HEK293 (cell line): ENCODE results near the gene DGKH.

Experiments used
- CTCF ChIA-PET: fragments of 350-600 bp; formaldehyde crosslinking; extraction: SDS; loops from one replicate; lab custom pipeline; 2021; ENCODE audit warnings: antibody characterized with exemption; lab: Yijun Ruan, JAX
- POLR2A ChIA-PET: fragments of 300-600 bp; formaldehyde crosslinking; extraction: SDS; loops from one replicate; lab custom pipeline; 2020; ENCODE audit warnings: antibody characterized with exemption, inconsistent platforms; lab: Yijun Ruan, JAX
- H3K27ac ChIP-seq: fragments of 200-500 bp; sonication (Bioruptor generic); 2 replicates; pipeline ENCODE4 v1.5.1; 2014; ENCODE audit warnings: low read depth, low read length, control low read depth, inconsistent platforms; ENCODE audit errors: extremely low read depth
- H3K36me3 ChIP-seq, 2 experiments: fragments of 200-500 bp in 1 of 2; sonication (Bioruptor generic) in 1 of 2; 1 replicate in 1 of 2; 2 replicates in 1 of 2; pipeline ENCODE4 v1.5.1; 2014 to 2017; ENCODE audit warnings: inconsistent platforms in 2 of 2, low read length in 2 of 2; ENCODE audit not compliant: control insufficient read depth in 2 of 2, insufficient read depth in 1 of 2
- H3K4me1 ChIP-seq: fragments of 200-500 bp; sonication (Bioruptor generic); 2 replicates; pipeline ENCODE4 v1.5.1; 2014; ENCODE audit warnings: mild to moderate bottlenecking, low read length, inconsistent platforms; ENCODE audit not compliant: control insufficient read depth, insufficient read depth
- H3K4me3 ChIP-seq: 2 replicates; pipeline ENCODE4 v1.5.1; 2011; ENCODE audit warnings: low read depth, mild to moderate bottlenecking, control low read depth, low read length, moderate library complexity
- H3K9me3 ChIP-seq: fragments of 200-500 bp; sonication (Bioruptor generic); 2 replicates; pipeline ENCODE4 v1.5.1; 2014; ENCODE audit warnings: low read depth, low read length, inconsistent platforms; ENCODE audit not compliant: control insufficient read depth, insufficient read depth
- GLI2 ChIP-seq: fragments of 450-650 bp; formaldehyde crosslinking; IDR thresholded peaks from 2 replicates; pipeline ENCODE4; 2017; ENCODE audit warnings: missing biosample characterization, missing genetic modification characterization, low read depth, borderline replicate concordance
- PRDM1 ChIP-seq: fragments of 450-650 bp; formaldehyde crosslinking; IDR thresholded peaks from 2 replicates; pipeline ENCODE4; 2016; ENCODE audit warnings: missing biosample characterization, missing genetic modification characterization
- SETDB1 ChIP-seq: IDR thresholded peaks from one replicate; pipeline ENCODE4 v1.6.1; 2017; ENCODE audit warnings: mild to moderate bottlenecking, low read length, moderate library complexity, mixed read lengths; ENCODE audit not compliant: insufficient read length
- SP7 ChIP-seq: fragments of 450-650 bp; formaldehyde crosslinking; IDR thresholded peaks from 2 replicates; pipeline ENCODE4 v1.5.1; 2016; ENCODE audit warnings: missing biosample characterization, missing genetic modification characterization
- WT1 ChIP-seq: fragments of 450-650 bp; formaldehyde crosslinking; IDR thresholded peaks from 2 replicates; pipeline ENCODE4 v1.5.1; 2016; ENCODE audit warnings: missing biosample characterization, missing genetic modification characterization
- ZFP3 ChIP-seq: fragments of 450-650 bp; formaldehyde crosslinking; IDR thresholded peaks from 2 replicates; pipeline ENCODE4 v1.5.1; 2016; ENCODE audit warnings: low read depth, missing biosample characterization, missing genetic modification characterization
- ZFP41 ChIP-seq: fragments of 450-650 bp; formaldehyde crosslinking; IDR thresholded peaks from 2 replicates; pipeline ENCODE4 v1.5.1; 2016; ENCODE audit warnings: missing biosample characterization, missing genetic modification characterization, borderline replicate concordance
- ZNF184 ChIP-seq: fragments of 450-650 bp; IDR thresholded peaks from 2 replicates; pipeline ENCODE4 v1.5.1; 2018; ENCODE audit warnings: missing biosample characterization, mild to moderate bottlenecking, missing genetic modification characterization
- ZNF211 ChIP-seq: fragments of 450-650 bp; formaldehyde crosslinking; IDR thresholded peaks from 2 replicates; pipeline ENCODE4 v1.5.1; 2016; ENCODE audit warnings: low read depth, missing biosample characterization, missing genetic modification characterization
- ZNF221 ChIP-seq: fragments of 450-650 bp; formaldehyde crosslinking; IDR thresholded peaks from 2 replicates; pipeline ENCODE4 v1.5.1; 2017; ENCODE audit warnings: missing biosample characterization, missing genetic modification characterization, borderline replicate concordance
- ZNF544 ChIP-seq: fragments of 450-650 bp; formaldehyde crosslinking; IDR thresholded peaks from 2 replicates; pipeline ENCODE4 v1.5.0; 2017; ENCODE audit warnings: missing biosample characterization, missing genetic modification characterization
- ZNF561 ChIP-seq: fragments of 450-650 bp; IDR thresholded peaks from 2 replicates; pipeline ENCODE4 v1.5.1; 2018; ENCODE audit warnings: missing biosample characterization, missing genetic modification characterization, borderline replicate concordance
- ZNF600 ChIP-seq: fragments of 450-650 bp; formaldehyde crosslinking; IDR thresholded peaks from 2 replicates; pipeline ENCODE4 v1.5.1; 2016; ENCODE audit warnings: missing biosample characterization, missing genetic modification characterization
- ZNF677 ChIP-seq: fragments of 450-650 bp; IDR thresholded peaks from 2 replicates; pipeline ENCODE4 v1.5.0; 2018; ENCODE audit warnings: missing biosample characterization, mild to moderate bottlenecking, missing genetic modification characterization, moderate library complexity
- ZNF777 ChIP-seq: fragments of 450-650 bp; formaldehyde crosslinking; IDR thresholded peaks from 2 replicates; pipeline ENCODE4 v1.5.1; 2017; ENCODE audit warnings: missing biosample characterization, missing genetic modification characterization, borderline replicate concordance
- ZNF837 ChIP-seq: fragments of 450-650 bp; formaldehyde crosslinking; IDR thresholded peaks from 2 replicates; pipeline ENCODE4 v1.5.1; 2016; ENCODE audit warnings: missing biosample characterization, missing genetic modification characterization
- ZSCAN30 ChIP-seq: fragments of 450-650 bp; IDR thresholded peaks from 2 replicates; pipeline ENCODE4 v1.5.1; 2018; ENCODE audit warnings: missing biosample characterization, mild to moderate bottlenecking, missing genetic modification characterization, moderate library complexity
- TF ChIP-seq, protein P1 (sequence below): fragments of 450-650 bp; formaldehyde crosslinking; IDR thresholded peaks from 2 replicates; pipeline ENCODE4 v1.5.1; 2016; ENCODE audit warnings: missing biosample characterization, missing genetic modification characterization
- TF ChIP-seq, protein P2 (sequence below): fragments of 450-650 bp; formaldehyde crosslinking; IDR thresholded peaks from 2 replicates; pipeline ENCODE4 v1.5.1; 2016; ENCODE audit warnings: missing biosample characterization, missing genetic modification characterization
- TF ChIP-seq, protein P3 (sequence below): fragments of 450-650 bp; formaldehyde crosslinking; IDR thresholded peaks from 2 replicates; pipeline ENCODE4 v1.5.1; 2016; ENCODE audit warnings: missing biosample characterization, missing genetic modification characterization
- TF ChIP-seq, protein P4 (sequence below): fragments of 450-650 bp; formaldehyde crosslinking; IDR thresholded peaks from 2 replicates; pipeline ENCODE4 v1.5.1; 2016; ENCODE audit warnings: missing biosample characterization, missing genetic modification characterization

The DGKH gene

GRCh38 chr13:42275506-42275905, 227.1 kb downstream of the DGKH start:
- POLR2A ChIA-PET: no interaction called here
- H3K4me3 ChIP-seq: no peak overlapping the region
- H3K36me3 ChIP-seq: no peaks in the 10 kb centered on the region
- H3K4me1 ChIP-seq: peaks cover 5% of the 10 kb centered on the region; the same call in 1 of the 2 replicates
- TF ChIP-seq ZNF677 (tag by site-specific recombination) (0 out of 2 replicates have a peak, but pooled peaks have one; percentile 7), ZSCAN30 (0 out of 2 replicates have a peak, but pooled peaks have one; percentile 22), ZNF544 (tag by site-specific recombination) (no peak)
- no peak overlapping the region for H3K27ac ChIP-seq
- CTCF ChIA-PET: no interaction called here
- no peaks in the 10 kb centered on the region for H3K9me3 ChIP-seq

DNA sequence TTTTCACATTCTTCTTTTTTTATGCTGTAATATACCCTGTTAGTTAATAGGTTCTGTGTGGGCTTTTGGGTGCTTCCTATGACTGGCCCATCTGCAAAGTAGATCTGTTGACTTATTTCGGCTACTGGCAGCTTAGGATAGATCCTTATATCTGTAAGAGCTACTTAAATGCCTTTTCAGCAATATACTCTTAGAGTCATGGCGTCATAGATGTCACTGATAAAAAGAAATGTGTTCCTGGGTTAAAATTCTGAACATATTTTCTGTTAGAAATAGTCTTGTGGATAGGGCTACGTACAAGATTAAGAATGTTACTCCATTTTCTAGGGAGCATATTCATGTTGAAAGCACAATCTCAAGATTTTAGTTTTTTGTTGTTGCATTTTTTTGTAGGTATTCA, 228.2 kb downstream of the DGKH start:
- CTCF ChIA-PET: no interaction called here
- POLR2A ChIA-PET: no interaction called here

GRCh38 chr13:42277618-42278276, 229.3 kb downstream of the DGKH start:
- Histone ChIP-seq H3K36me3 (no peaks in the 10 kb centered on the region), H3K27ac (no peak overlapping the region), H3K9me3 (no peaks in the 10 kb centered on the region), H3K4me3 (no peak overlapping the region), H3K4me1 (peaks cover 5% of the 10 kb centered on the region; the same call in 1 of the 2 replicates)
- CTCF ChIA-PET: interaction anchor here (0.5 to 0.8 kb wide), 2 partner anchors 13 to 610 kb away, joined by 3 read pairs; no protein-coding TSS in a partner anchor
- POLR2A ChIA-PET: no interaction called here
- TF ChIP-seq PRDM1 (tag by site-specific recombination) (0 out of 2 replicates have a peak, but pooled peaks have one; percentile 8), ZNF777 (no peak), ZNF221 (tag by site-specific recombination) (no peak), ZNF600 (0 out of 2 replicates have a peak, but pooled peaks have one; percentile 53), WT1 (tag by site-specific recombination) (no peak)
- TF ChIP-seq, protein P1, sequence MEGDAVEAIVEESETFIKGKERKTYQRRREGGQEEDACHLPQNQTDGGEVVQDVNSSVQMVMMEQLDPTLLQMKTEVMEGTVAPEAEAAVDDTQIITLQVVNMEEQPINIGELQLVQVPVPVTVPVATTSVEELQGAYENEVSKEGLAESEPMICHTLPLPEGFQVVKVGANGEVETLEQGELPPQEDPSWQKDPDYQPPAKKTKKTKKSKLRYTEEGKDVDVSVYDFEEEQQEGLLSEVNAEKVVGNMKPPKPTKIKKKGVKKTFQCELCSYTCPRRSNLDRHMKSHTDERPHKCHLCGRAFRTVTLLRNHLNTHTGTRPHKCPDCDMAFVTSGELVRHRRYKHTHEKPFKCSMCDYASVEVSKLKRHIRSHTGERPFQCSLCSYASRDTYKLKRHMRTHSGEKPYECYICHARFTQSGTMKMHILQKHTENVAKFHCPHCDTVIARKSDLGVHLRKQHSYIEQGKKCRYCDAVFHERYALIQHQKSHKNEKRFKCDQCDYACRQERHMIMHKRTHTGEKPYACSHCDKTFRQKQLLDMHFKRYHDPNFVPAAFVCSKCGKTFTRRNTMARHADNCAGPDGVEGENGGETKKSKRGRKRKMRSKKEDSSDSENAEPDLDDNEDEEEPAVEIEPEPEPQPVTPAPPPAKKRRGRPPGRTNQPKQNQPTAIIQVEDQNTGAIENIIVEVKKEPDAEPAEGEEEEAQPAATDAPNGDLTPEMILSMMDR (tag by site-specific recombination): no peak
- TF ChIP-seq, protein P2, sequence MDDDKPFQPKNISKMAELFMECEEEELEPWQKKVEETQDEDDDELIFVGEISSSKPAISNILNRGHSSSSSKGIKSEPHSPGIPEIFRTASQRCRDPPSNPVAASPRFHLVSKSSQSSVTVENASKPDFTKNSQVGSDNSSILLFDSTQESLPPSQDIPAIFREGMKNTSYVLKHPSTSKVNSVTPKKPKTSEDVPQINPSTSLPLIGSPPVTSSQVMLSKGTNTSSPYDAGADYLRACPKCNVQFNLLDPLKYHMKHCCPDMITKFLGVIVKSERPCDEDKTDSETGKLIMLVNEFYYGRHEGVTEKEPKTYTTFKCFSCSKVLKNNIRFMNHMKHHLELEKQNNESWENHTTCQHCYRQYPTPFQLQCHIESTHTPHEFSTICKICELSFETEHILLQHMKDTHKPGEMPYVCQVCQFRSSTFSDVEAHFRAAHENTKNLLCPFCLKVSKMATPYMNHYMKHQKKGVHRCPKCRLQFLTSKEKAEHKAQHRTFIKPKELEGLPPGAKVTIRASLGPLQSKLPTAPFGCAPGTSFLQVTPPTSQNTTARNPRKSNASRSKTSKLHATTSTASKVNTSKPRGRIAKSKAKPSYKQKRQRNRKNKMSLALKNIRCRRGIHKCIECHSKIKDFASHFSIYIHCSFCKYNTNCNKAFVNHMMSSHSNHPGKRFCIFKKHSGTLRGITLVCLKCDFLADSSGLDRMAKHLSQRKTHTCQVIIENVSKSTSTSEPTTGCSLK (tag by site-specific recombination): no peak

More for the DNA sequence above, 228.2 kb downstream of the DGKH start:
- Histone ChIP-seq H3K4me3 (no peak overlapping the region), H3K4me1 (peaks cover 5% of the 10 kb centered on the region; the same call in 1 of the 2 replicates), H3K27ac (no peak overlapping the region), H3K36me3 (no peaks in the 10 kb centered on the region), H3K9me3 (no peaks in the 10 kb centered on the region)
- TF ChIP-seq ZFP3 (no peak), ZNF211 (tag by site-specific recombination) (no peak), GLI2 (tag by site-specific recombination) (no peak), ZNF184 (tag by site-specific recombination) (no peak), SP7 (tag by site-specific recombination) (no peak), ZNF837 (tag by site-specific recombination) (no peak), ZNF561 (tag by site-specific recombination) (no peak), ZFP41 (tag by site-specific recombination) (no peak), SETDB1 (no peak)
- TF ChIP-seq, protein P3, sequence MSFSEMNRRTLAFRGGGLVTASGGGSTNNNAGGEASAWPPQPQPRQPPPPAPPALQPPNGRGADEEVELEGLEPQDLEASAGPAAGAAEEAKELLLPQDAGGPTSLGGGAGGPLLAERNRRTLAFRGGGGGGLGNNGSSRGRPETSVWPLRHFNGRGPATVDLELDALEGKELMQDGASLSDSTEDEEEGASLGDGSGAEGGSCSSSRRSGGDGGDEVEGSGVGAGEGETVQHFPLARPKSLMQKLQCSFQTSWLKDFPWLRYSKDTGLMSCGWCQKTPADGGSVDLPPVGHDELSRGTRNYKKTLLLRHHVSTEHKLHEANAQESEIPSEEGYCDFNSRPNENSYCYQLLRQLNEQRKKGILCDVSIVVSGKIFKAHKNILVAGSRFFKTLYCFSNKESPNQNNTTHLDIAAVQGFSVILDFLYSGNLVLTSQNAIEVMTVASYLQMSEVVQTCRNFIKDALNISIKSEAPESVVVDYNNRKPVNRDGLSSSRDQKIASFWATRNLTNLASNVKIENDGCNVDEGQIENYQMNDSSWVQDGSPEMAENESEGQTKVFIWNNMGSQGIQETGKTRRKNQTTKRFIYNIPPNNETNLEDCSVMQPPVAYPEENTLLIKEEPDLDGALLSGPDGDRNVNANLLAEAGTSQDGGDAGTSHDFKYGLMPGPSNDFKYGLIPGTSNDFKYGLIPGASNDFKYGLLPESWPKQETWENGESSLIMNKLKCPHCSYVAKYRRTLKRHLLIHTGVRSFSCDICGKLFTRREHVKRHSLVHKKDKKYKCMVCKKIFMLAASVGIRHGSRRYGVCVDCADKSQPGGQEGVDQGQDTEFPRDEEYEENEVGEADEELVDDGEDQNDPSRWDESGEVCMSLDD (tag by site-specific recombination): no peak
- TF ChIP-seq, protein P2 (tag by site-specific recombination): no peak
- TF ChIP-seq, protein P4, sequence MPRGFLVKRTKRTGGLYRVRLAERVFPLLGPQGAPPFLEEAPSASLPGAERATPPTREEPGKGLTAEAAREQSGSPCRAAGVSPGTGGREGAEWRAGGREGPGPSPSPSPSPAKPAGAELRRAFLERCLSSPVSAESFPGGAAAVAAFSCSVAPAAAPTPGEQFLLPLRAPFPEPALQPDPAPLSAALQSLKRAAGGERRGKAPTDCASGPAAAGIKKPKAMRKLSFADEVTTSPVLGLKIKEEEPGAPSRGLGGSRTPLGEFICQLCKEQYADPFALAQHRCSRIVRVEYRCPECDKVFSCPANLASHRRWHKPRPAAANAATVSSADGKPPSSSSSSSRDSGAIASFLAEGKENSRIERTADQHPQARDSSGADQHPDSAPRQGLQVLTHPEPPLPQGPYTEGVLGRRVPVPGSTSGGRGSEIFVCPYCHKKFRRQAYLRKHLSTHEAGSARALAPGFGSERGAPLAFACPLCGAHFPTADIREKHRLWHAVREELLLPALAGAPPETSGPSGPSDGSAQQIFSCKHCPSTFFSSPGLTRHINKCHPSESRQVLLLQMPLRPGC (tag by site-specific recombination): no peak
